IMR-90 (cell line): ENCODE results near the gene C10orf90. TPM values are rescaled to one million over a fixed set of nuclear protein-coding genes. Genes with fewer than 3 reads are reported as not detected.

Source experiments
- ATAC-seq: fragments of 200-7000 bp; cut with Tn5 transposase; 2 replicates; pipeline ENCODE4 v1.9.1; 2020; ENCODE audit warnings: low read depth, mild to moderate bottlenecking, moderate library complexity
- BruUV-seq: library from RNA; stranded (reverse); fragments of 400-500 nt; replicated peaks from 2 replicates; lab custom pipeline; 2021; lab: Mats Ljungman, UMichigan
- CTCF ChIA-PET: fragments of 300-600 bp; formaldehyde crosslinking; extraction: SDS; loops from one replicate; lab custom pipeline; 2021; ENCODE audit warnings: antibody characterized with exemption; lab: Yijun Ruan, JAX
- POLR2A ChIA-PET: fragments of 300-600 bp; sonication (Branson Sonifier 250); formaldehyde crosslinking; loops from one replicate; lab custom pipeline; 2022; ENCODE audit warnings: antibody characterized with exemption; ENCODE audit not compliant: unreplicated experiment; lab: Charles Lee
- DNase-seq: peaks from one replicate; pipeline ENCODE4 v3.0.0; 2013
- H2AFZ ChIP-seq: replicated peaks from 2 replicates; pipeline ENCODE3; 2013; ENCODE audit warnings: low read length, mild to moderate bottlenecking; ENCODE audit not compliant: poor library complexity
- H2AK5ac ChIP-seq: 2 replicates; pipeline ENCODE4 v1.6.1; 2013; ENCODE audit warnings: low read depth, low read length, inconsistent platforms
- H2AK9ac ChIP-seq: replicated peaks from 2 replicates; pipeline ENCODE3; 2013; ENCODE audit warnings: mild to moderate bottlenecking, low read depth, low read length, moderate library complexity; ENCODE audit not compliant: poor library complexity
- H2BK120ac ChIP-seq: 2 replicates; pipeline ENCODE4 v1.6.1; 2013; ENCODE audit warnings: low read depth, low read length, inconsistent platforms
- H2BK15ac ChIP-seq: 3 replicates; pipeline ENCODE4 v1.6.1; 2013; ENCODE audit warnings: low read depth, low read length, inconsistent platforms
- H2BK20ac ChIP-seq: 2 replicates; pipeline ENCODE4 v1.6.1; 2013; ENCODE audit warnings: low read depth, mild to moderate bottlenecking, inconsistent platforms, low read length, moderate library complexity
- H2BK5ac ChIP-seq: 2 replicates; pipeline ENCODE4 v1.6.1; 2013; ENCODE audit warnings: mild to moderate bottlenecking, low read depth, low read length, inconsistent platforms; ENCODE audit not compliant: poor library complexity, severe bottlenecking
- H3K14ac ChIP-seq: replicated peaks from 2 replicates; pipeline ENCODE4 v1.6.1; 2013; ENCODE audit warnings: low read depth, low read length, inconsistent platforms
- H3K18ac ChIP-seq: 2 replicates; pipeline ENCODE4 v1.6.1; 2013; ENCODE audit warnings: low read depth, low read length, control low read depth
- H3K23ac ChIP-seq: 2 replicates; pipeline ENCODE4 v1.6.1; 2013; ENCODE audit warnings: low read depth, low read length, inconsistent platforms
- H3K27ac ChIP-seq: 2 replicates; pipeline ENCODE4 v1.5.1; 2013; ENCODE audit warnings: mild to moderate bottlenecking, control low read depth, low read length; ENCODE audit not compliant: insufficient read depth
- H3K27me3 ChIP-seq: 2 replicates; pipeline ENCODE4 v1.6.1; 2013; ENCODE audit warnings: low read length; ENCODE audit not compliant: control insufficient read depth, insufficient read depth
- H3K36me3 ChIP-seq: 2 replicates; pipeline ENCODE4 v1.6.1; 2013; ENCODE audit warnings: low read length, mixed read lengths; ENCODE audit not compliant: control insufficient read depth, insufficient read depth
- H3K4ac ChIP-seq: 2 replicates; pipeline ENCODE4 v1.6.1; 2013; ENCODE audit warnings: low read depth, low read length, inconsistent platforms
- H3K4me1 ChIP-seq: 2 replicates; pipeline ENCODE4 v1.6.1; 2013; ENCODE audit warnings: low read length, mixed read lengths; ENCODE audit not compliant: control insufficient read depth, insufficient read depth
- H3K4me2 ChIP-seq: 2 replicates; pipeline ENCODE4 v1.6.1; 2013; ENCODE audit warnings: low read depth, mild to moderate bottlenecking, control low read depth, low read length, moderate library complexity
- H3K4me3 ChIP-seq: 2 replicates; pipeline ENCODE4 v1.5.1; 2013; ENCODE audit warnings: low read depth, mild to moderate bottlenecking, control low read depth, low read length, moderate library complexity; ENCODE audit not compliant: insufficient read depth
- H3K56ac ChIP-seq: 2 replicates; pipeline ENCODE4 v1.6.1; 2013; ENCODE audit warnings: low read length, inconsistent platforms; ENCODE audit not compliant: insufficient read depth; ENCODE audit errors: extremely low read depth
- H3K79me1 ChIP-seq, 2 experiments: 2 replicates each; pipeline ENCODE4 v1.6.1; 2013; ENCODE audit warnings: low read length in 2 of 2, inconsistent platforms in 1 of 2, low read depth in 1 of 2
- H3K9ac ChIP-seq: 2 replicates; pipeline ENCODE4 v1.6.1; 2013; ENCODE audit warnings: low read depth, low read length, control low read depth
- H3K9me1 ChIP-seq: 2 replicates; pipeline ENCODE4 v1.6.1; 2013; ENCODE audit warnings: low read length, inconsistent platforms; ENCODE audit not compliant: insufficient read depth
- H3K9me3 ChIP-seq: 2 replicates; pipeline ENCODE4 v1.6.1; 2013; ENCODE audit warnings: low read length; ENCODE audit not compliant: control insufficient read depth, insufficient read depth
- H4K20me1 ChIP-seq: 2 replicates; pipeline ENCODE4 v1.6.1; 2013; ENCODE audit warnings: low read length, inconsistent platforms; ENCODE audit not compliant: insufficient read depth
- H4K5ac ChIP-seq: 2 replicates; pipeline ENCODE4 v1.6.1; 2013; ENCODE audit warnings: mild to moderate bottlenecking, low read depth, low read length, control low read depth
- H4K8ac ChIP-seq, 2 experiments: 2 replicates each; pipeline ENCODE4 v1.6.1; 2013; ENCODE audit warnings: low read depth in 2 of 2, low read length in 2 of 2, control low read depth in 1 of 2, inconsistent platforms in 1 of 2
- H4K91ac ChIP-seq: 2 replicates; pipeline ENCODE4 v1.6.1; 2013; ENCODE audit warnings: low read depth, low read length, inconsistent platforms; ENCODE audit not compliant: insufficient read depth
- BHLHE40 ChIP-seq: fragments of 150-350 bp; IDR thresholded peaks from 2 replicates; pipeline ENCODE4 v1.6.1; 2016; ENCODE audit warnings: mild to moderate bottlenecking, low read depth, low read length
- CEBPB ChIP-seq: IDR thresholded peaks from 2 replicates; pipeline ENCODE4 v1.6.1; 2012; ENCODE audit warnings: low read depth, low read length, improper control_type of control experiment
- CHD1 ChIP-seq: IDR thresholded peaks from 2 replicates; pipeline ENCODE4 v1.6.1; 2012; ENCODE audit warnings: low read depth, low read length, improper control_type of control experiment
- ELK1 ChIP-seq: fragments of 150-350 bp; IDR thresholded peaks from 2 replicates; pipeline ENCODE4 v1.6.1; 2016; ENCODE audit warnings: low read depth, mild to moderate bottlenecking, low read length, moderate library complexity, borderline replicate concordance
- FOS ChIP-seq: fragments of 150-350 bp; IDR thresholded peaks from 2 replicates; pipeline ENCODE4 v1.6.1; 2016; ENCODE audit warnings: low read depth, low read length
- MAFK ChIP-seq: IDR thresholded peaks from 2 replicates; pipeline ENCODE4 v1.6.1; 2012; ENCODE audit warnings: low read depth, low read length, improper control_type of control experiment
- MAZ ChIP-seq: IDR thresholded peaks from 2 replicates; pipeline ENCODE4 v1.6.1; 2012; ENCODE audit warnings: low read depth, mild to moderate bottlenecking, low read length, improper control_type of control experiment, moderate library complexity, borderline replicate concordance
- MXI1 ChIP-seq: IDR thresholded peaks from 2 replicates; pipeline ENCODE4 v1.6.1; 2012; ENCODE audit warnings: low read depth, mild to moderate bottlenecking, low read length, moderate library complexity, borderline replicate concordance
- NFE2L2 ChIP-seq: fragments of 150-350 bp; IDR thresholded peaks from 2 replicates; pipeline ENCODE4 v1.6.1; 2016; ENCODE audit warnings: low read depth, mild to moderate bottlenecking, low read length
- POLR2A ChIP-seq: IDR thresholded peaks from 2 replicates; pipeline ENCODE4 v1.6.1; 2012; ENCODE audit warnings: mild to moderate bottlenecking, low read depth, low read length
- RAD21 ChIP-seq: IDR thresholded peaks from 2 replicates; pipeline ENCODE4 v1.6.1; 2012; ENCODE audit warnings: low read length, improper control_type of control experiment
- RCOR1 ChIP-seq: IDR thresholded peaks from 2 replicates; pipeline ENCODE4 v1.6.1; 2012; ENCODE audit warnings: mild to moderate bottlenecking, low read length, improper control_type of control experiment; ENCODE audit not compliant: insufficient replicate concordance
- RFX5 ChIP-seq: IDR thresholded peaks from 2 replicates; pipeline ENCODE4 v1.8.0; 2012; ENCODE audit warnings: low read depth, mild to moderate bottlenecking, low read length, moderate library complexity
- SMC3 ChIP-seq: fragments of 150-350 bp; IDR thresholded peaks from 2 replicates; pipeline ENCODE4 v1.6.1; 2016; ENCODE audit warnings: low read depth, mild to moderate bottlenecking, antibody characterized with exemption, low read length, moderate library complexity
- USF2 ChIP-seq: fragments of 150-350 bp; IDR thresholded peaks from 2 replicates; pipeline ENCODE4 v1.6.1; 2017; ENCODE audit warnings: mild to moderate bottlenecking, antibody characterized with exemption, low read length, low read depth
- dilution Hi-C: fragments of 300-500 bp; cut with HindIII; formaldehyde crosslinking; loops from one replicate; pipeline ENCODE4 v1.14.3; 2018; ENCODE audit warnings: low sequenced_read_pairs; ENCODE audit not compliant: unreplicated experiment
- in situ Hi-C: fragments of 300-500 bp; cut with MboI; formaldehyde crosslinking; loops from 3 replicates; pipeline ENCODE4 v1.14.3; 2019; ENCODE audit warnings: low sequenced_read_pairs, inconsistent platforms, mixed read lengths
- intact Hi-C: fragments of 100-400 bp; cut with micrococcal nuclease; formaldehyde crosslinking; loops from 2 replicates; pipeline ENCODE4 v1.10.0; 2022
- polyA plus RNA-seq, 3 experiments: library from polyadenylated mRNA; depleted of rRNA; stranded (reverse); fragments of >200 nt; gene quantifications; 2 replicates each; pipeline ENCODE4 v1.2.3, GENCODE V29; 2012; ENCODE audit warnings: low replicate concordance in 1 of 3
- total RNA-seq: library from RNA; depleted of rRNA; stranded (reverse); fragments of >200 nt; gene quantifications from 2 replicates; pipeline ENCODE4 v1.2.3, GENCODE V29; 2012
- TF ChIP-seq, protein P1 (sequence below): conservative IDR thresholded peaks from 2 replicates; pipeline ENCODE4 v1.5.1; 2012; ENCODE audit warnings: mild to moderate bottlenecking, low read depth, low read length, improper control_type of control experiment

C10orf90 gene
- total and polyA plus RNA-seq, 2 of the 4 experiments (the other 2 are of a cell fraction) = 0.05 to 0.18 TPM

DNA sequence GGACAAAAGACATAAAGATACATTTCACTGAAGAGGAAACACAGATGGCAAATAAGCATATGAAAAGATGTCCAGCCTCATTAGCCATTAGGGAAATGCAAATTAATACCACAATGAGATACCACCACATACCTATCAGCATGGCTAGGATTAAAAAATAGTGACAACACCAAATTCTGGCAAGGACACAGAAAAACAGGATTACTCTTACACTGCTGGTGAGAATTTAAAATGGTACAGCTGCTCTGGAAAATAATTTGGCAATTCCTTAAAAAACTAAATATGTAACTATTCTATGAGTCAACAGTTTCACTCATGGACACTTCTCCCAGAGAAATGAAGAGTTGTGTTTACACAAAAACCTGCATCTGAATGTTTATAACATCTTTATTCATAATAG is 121.1 kb downstream of the C10orf90 start:
- BruUV-seq = no TSS peak
- dilution Hi-C loops = no loop called here

More for the DNA sequence above, 121.1 kb downstream of the C10orf90 start:
- Histone ChIP-seq H3K14ac (no peak overlapping the region), H4K20me1 (no peaks in the 10 kb centered on the region), H3K4ac (no peak overlapping the region), H3K79me1 (no peaks in the 10 kb centered on the region), H3K4me1 (no peaks in the 10 kb centered on the region), H2BK20ac (no peak overlapping the region), H3K18ac (no peak overlapping the region), H2BK120ac (no peak overlapping the region), H2AK9ac (no peak overlapping the region), H2AK5ac (no peak overlapping the region), H4K91ac (no peak overlapping the region), H3K23ac (no peak overlapping the region), H2AFZ (no peak overlapping the region), H3K4me3 (no peak overlapping the region), H3K27ac (no peak overlapping the region), H4K8ac (no peak overlapping the region), H3K36me3 (no peaks in the 10 kb centered on the region), H3K4me2 (no peak overlapping the region), H3K56ac (no peak overlapping the region), H4K5ac (no peak overlapping the region), H3K9me3 (no peaks in the 10 kb centered on the region), H3K27me3 (peaks cover 3% of the 10 kb centered on the region; the same call in 1 of the 2 replicates), H3K9me1 (no peaks in the 10 kb centered on the region), H2BK5ac (no peak overlapping the region), H2BK15ac (no peak overlapping the region), H3K9ac (no peak overlapping the region)
- CTCF ChIA-PET = no interaction called here
- ATAC-seq (no peak), DNase-seq (no peak)
- intact Hi-C loops = no loop called here
- POLR2A ChIA-PET = no interaction called here
- TF ChIP-seq RFX5 (no peak), CEBPB (no peak), NFE2L2 (no peak), RCOR1 (no peak), RAD21 (no peak), SMC3 (no peak), POLR2A (no peak), USF2 (no peak), MAFK (no peak), MAZ (no peak), ELK1 (no peak), BHLHE40 (no peak), FOS (no peak), CHD1 (no peak), MXI1 (no peak)
- TF ChIP-seq, protein P1, sequence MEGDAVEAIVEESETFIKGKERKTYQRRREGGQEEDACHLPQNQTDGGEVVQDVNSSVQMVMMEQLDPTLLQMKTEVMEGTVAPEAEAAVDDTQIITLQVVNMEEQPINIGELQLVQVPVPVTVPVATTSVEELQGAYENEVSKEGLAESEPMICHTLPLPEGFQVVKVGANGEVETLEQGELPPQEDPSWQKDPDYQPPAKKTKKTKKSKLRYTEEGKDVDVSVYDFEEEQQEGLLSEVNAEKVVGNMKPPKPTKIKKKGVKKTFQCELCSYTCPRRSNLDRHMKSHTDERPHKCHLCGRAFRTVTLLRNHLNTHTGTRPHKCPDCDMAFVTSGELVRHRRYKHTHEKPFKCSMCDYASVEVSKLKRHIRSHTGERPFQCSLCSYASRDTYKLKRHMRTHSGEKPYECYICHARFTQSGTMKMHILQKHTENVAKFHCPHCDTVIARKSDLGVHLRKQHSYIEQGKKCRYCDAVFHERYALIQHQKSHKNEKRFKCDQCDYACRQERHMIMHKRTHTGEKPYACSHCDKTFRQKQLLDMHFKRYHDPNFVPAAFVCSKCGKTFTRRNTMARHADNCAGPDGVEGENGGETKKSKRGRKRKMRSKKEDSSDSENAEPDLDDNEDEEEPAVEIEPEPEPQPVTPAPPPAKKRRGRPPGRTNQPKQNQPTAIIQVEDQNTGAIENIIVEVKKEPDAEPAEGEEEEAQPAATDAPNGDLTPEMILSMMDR = no peak
- in situ Hi-C loops = no loop called here
